ENCODE data around the gene CABP5. TPM values are rescaled to one million over a fixed set of nuclear protein-coding genes. Genes with fewer than 3 reads are reported as not detected.

CABP5 gene
- total and polyA plus RNA-seq, 11 donors, result not detected

DNA sequence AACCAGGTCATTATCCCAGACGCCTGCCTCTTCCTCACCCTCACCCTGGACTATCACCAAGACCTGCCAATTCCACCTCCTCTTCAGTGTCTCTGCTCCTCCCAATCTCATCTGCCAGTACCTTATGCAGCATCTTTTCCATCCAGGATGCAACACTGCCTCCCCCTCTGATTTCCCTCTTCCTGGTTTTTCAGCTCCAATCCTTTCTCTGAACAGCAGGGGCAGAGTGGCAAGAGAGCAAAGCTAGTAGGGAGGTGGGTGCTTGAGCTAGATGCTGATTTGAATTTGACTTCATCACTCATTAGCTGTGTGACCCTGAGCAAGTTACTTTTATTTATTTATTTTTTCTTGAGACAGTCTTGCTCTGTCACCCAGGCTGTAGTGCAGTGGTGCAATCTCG, 25.6 kb upstream of the CABP5 start:
- TF ChIP-seq, protein P1, sequence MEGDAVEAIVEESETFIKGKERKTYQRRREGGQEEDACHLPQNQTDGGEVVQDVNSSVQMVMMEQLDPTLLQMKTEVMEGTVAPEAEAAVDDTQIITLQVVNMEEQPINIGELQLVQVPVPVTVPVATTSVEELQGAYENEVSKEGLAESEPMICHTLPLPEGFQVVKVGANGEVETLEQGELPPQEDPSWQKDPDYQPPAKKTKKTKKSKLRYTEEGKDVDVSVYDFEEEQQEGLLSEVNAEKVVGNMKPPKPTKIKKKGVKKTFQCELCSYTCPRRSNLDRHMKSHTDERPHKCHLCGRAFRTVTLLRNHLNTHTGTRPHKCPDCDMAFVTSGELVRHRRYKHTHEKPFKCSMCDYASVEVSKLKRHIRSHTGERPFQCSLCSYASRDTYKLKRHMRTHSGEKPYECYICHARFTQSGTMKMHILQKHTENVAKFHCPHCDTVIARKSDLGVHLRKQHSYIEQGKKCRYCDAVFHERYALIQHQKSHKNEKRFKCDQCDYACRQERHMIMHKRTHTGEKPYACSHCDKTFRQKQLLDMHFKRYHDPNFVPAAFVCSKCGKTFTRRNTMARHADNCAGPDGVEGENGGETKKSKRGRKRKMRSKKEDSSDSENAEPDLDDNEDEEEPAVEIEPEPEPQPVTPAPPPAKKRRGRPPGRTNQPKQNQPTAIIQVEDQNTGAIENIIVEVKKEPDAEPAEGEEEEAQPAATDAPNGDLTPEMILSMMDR (IDR thresholded peaks at IDR 0.05), result no peak
- no peak for TF ChIP-seq POLR2A (IDR thresholded peaks at IDR 0.05)
- Histone ChIP-seq H3K4me3 (no peak overlapping the region), H3K4me1 (no peaks in the 10 kb centered on the region), H3K27me3 (no peaks in the 10 kb centered on the region), H3K36me3 (peaks cover 0 to 56% (median 49%) of the 10 kb centered on the region in 9 donors), H3K27ac (no peak overlapping the region), H3K9me3 (no peaks in the 10 kb centered on the region)
- DNase-seq (no peak), ATAC-seq (no peak)
- intact Hi-C loops (cut with DNase I), result no loop called here
- WGBS, 4 donors, result 73 to 86% (median 78%) methylated on average over 2 of the region's 2 CpGs

DNA sequence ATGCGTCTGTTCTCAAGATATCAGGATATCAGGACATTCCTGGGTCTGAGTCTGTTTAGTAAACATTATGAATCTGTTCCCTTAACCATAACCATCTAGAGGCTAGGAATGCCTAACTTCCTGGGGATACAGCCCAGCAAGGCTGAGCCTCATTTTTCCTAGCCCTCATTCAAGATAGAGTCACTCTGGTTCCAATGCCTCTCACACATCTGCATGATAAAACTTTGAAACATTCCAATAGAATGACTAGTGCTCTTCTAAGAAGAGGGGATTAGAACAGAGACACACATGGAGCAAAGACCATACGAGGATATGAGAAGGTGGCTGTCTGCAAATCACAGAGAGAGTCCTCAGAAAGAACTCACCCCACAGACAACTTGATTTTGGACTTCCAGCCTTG, 20.6 kb upstream of the CABP5 start:
- Histone ChIP-seq H3K27me3 (no peaks in the 10 kb centered on the region), H3K36me3 (peaks cover 0 to 62% (median 29%) of the 10 kb centered on the region in 9 donors), H3K4me1 (no peaks in the 10 kb centered on the region), H3K4me3 (no peak overlapping the region), H3K9me3 (no peaks in the 10 kb centered on the region), H3K27ac (no peak overlapping the region)
- ATAC-seq (no peak), DNase-seq (no peak)
- TF ChIP-seq, protein P1 (IDR thresholded peaks at IDR 0.05), result no peak
- no peak for TF ChIP-seq POLR2A (IDR thresholded peaks at IDR 0.05)
- intact Hi-C loops (cut with DNase I), result no loop called here
- WGBS, 4 donors, result 85 to 94% (median 88%) methylated on average over 2 of the region's 2 CpGs

DNA sequence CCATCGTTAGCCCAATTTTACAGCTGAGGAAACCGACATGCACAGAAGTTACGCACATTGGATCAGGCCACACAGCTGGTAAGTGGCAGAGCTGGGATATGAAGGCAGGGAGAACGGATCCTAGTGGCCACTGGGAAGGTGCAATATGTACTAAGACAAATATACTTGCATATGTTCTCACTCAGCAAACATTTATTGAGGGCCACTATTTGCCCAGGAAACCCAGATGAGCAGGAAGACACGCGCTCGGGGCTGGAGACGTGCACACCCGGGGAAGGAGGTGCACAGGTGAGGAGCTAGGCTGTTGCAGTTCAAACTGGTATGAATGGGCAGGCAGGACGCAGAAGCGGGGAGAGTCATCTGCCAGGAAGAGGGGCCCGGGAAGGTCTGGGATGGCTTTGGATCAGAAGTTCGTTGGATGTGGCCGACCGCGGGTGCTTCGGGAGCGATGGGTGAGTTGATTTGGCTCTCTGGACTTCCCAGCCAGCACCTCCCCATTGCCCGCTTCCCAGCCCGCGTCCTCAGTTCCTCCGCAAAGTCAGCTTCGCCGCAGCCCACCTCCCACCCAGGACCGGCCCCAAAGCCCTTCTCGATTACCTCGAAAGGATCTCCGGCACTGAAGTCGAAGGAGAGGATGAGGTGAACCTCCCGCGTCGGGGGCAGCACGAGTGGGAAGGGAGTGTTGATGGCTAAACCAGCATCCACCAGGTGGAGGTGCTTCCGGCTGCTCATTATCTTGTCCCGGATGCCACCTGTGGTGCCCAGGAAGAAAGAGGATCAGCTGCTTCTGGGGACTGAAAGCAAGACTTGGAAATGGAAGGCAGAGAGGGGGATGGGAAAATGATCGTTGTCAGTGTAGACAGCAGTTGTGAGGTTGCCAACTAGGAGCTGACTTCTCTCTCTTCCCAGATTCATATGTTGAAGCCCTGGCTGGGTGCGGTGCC, 17.8 kb upstream of the CABP5 start:
- ATAC-seq (no peak), DNase-seq (no peak)
- H3K4me1 ChIP-seq, result no peaks in the 10 kb centered on the region
- intact Hi-C loops (cut with DNase I), result no loop called here
- WGBS, 4 donors, result 62 to 69% (median 66%) methylated on average over 37 of the region's 37 CpGs
- TF ChIP-seq POLR2A (IDR thresholded peaks at IDR 0.05), result no peak
- TF ChIP-seq, protein P1 (IDR thresholded peaks at IDR 0.05), result no peak
- no peaks in the 10 kb centered on the region for H3K27me3 ChIP-seq
- no peak overlapping the region for H3K4me3 ChIP-seq
- no peaks in the 10 kb centered on the region for H3K9me3 ChIP-seq
- H3K27ac ChIP-seq, result no peak overlapping the region
- H3K36me3 ChIP-seq, result peaks cover 0 to 56% (median 13%) of the 10 kb centered on the region in 9 donors

DNA sequence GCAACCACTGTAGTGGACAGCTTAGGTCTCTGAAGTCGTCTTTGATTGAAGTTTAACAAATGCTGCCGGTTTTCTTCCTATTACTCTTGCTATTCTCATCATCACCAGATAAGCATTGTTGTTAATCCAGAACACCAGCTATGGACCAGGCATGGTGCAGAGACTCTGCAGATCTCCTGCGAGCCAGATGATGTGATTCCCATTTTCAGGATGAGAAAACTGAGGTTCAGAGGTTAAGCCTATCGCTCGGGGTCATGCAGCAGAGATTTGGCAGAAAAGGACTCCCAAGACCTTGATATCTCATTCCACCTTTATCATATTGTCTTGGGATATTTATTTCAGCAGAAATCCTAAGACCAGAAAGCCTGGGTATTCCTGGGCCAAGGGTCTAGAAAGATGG, 16.5 kb upstream of the CABP5 start:
- H3K27me3 ChIP-seq, result no peaks in the 10 kb centered on the region
- peaks cover 0 to 52% (median 5%) of the 10 kb centered on the region in 9 donors for H3K36me3 ChIP-seq
- intact Hi-C loops (cut with DNase I), result no loop called here
- no peaks in the 10 kb centered on the region for H3K9me3 ChIP-seq
- no peak overlapping the region for H3K4me3 ChIP-seq
- H3K27ac ChIP-seq, result no peak overlapping the region
- TF ChIP-seq POLR2A (IDR thresholded peaks at IDR 0.05), result no peak
- TF ChIP-seq, protein P1 (IDR thresholded peaks at IDR 0.05), result no peak
- 90 to 93% (median 91%) methylated on average over 5 of the region's 5 CpGs for WGBS, 4 donors
- H3K4me1 ChIP-seq, result no peaks in the 10 kb centered on the region
- DNase-seq (no peak), ATAC-seq (no peak)

Data from heart left ventricle (tissue), 16 donors.